ENCODE measurements around the gene IFNA14.
"Not testable (repeated sequence)": the region's sequence is repeated elsewhere in the genome, so short reads cannot be mapped to it uniquely, and the experiment has no call there.

Gene IFNA14

DNA sequence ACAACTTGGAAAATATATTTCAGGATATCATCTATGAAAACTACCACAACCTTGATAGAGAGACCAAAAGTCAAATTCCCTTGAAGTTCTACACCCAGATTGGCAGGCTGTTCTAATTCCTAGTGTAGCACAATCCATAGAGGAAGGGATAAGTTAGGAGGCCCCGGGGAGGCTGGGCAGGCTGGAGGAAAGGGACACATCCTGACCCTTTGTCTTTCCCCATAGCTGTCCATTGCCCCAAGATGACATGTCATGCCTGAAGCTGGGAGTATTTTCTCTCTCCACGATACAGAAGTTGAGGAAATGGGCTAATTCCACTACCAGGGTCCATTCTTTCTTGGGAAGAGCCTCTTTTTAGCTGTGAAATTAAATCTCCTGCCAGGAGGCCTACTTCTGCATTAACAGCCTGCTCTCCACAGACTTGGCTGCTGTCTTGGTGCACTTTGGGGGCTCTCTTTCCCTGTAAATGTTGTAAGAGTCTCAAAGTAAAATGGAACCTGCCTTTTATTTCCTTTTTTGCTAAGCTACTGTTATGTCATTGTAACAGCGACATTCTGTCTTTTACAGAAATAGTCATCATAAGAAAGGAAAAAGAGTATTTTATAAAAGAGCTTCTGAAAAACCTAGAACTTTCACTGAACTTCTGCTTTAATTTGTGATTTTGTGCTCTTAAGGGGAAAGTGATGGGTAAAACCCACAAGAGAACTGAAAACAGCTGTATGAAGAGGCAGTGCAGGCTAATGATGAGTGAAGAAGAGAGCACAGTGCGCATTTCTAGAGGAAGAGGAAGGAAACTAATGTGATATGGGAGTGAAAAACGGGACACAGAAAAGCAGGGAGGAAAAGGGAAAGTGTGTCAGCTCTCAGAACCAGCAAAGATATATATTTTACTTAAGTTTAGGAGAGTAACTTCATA lies 26.1 kb downstream of the IFNA14 start:
- DNase-seq, result peak; percentile 5

DNA sequence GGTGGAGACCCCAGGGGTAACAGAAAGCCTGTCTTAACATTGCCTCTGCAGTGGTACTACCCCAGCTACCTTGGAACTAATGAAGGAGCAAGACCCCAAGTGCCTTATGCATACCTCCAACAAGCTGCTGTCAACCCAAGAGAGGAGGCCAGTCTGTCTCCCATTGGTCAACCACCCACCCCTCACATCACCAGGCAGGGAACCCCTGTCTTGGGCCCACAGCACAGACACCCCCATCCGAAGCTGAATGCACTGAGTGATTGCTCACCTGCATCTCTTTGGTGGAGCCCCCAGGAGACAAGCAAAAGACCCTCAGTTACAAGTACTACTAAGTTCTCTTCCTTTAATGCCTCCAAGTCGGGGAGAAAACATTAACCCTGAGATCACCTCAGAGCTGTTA lies 27.6 kb downstream of the IFNA14 start:
- DNase-seq, result not testable (repeated sequence)

DNA sequence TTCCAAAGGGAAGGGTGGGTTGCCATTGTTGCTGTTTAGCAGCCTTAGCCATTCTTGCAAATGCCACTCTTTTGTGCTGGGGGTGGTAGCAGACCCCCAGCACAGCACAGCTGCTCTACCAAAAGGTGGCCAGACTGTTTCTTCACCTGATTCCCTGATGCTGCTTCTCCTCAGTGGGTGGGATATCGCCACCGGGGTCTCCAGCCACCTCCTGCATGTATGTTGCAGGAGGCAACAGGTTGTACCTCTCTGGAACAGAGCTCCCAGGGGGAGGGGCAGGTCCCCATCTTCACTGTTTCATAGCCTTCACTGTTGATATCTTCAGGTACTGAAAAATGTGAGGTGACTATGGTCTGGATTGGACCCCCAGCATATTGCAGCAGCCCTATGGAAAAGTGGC lies 29.0 kb downstream of the IFNA14 start:
- DNase-seq, result not testable (repeated sequence)

DNA sequence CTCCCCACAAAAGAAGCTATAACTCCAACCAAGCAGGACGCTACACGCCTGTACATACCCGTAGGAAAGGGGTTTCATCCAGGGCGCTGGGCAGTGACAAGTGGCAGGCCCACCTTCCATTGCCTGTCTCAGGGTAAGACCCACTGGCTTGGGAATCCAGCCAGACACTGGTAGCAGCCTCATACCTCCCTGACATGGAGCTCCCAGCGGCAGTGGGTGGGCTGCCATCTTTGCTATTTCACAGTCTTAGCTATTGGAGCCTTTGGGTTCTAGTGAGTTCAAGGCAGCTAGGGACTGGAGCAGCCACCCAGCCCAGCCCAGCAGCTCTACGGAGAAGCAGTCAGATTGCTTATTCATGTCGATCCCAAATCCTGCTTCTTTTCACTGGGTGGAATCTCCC lies 29.5 kb downstream of the IFNA14 start:
- no peak for DNase-seq

DNA sequence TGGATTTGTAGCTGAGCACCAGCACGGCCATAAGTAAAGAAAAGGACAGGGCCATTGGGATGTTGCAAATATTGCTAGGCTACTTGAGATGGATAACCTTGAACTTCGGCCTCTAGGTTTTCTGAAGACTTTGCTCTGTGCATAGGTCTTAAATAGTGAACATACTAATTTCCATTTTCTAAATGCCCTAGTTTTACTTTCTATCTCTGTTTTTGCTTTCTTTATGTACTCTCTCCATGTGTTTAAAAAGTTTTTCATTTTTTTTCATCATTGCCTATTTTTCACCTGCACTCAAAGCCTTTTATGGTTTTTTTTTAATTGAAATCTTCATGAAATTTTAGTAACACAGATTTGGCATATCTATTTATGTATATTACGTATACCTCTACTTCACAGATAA lies 32.8 kb downstream of the IFNA14 start, which contains the start of gene IFNA10:
IFNA10 (minus strand) TSS at position 101 of the 400 bp plus-strand sequence; CDS start at position 55, 46 bp downstream.
- not testable (repeated sequence) for DNase-seq

DNA sequence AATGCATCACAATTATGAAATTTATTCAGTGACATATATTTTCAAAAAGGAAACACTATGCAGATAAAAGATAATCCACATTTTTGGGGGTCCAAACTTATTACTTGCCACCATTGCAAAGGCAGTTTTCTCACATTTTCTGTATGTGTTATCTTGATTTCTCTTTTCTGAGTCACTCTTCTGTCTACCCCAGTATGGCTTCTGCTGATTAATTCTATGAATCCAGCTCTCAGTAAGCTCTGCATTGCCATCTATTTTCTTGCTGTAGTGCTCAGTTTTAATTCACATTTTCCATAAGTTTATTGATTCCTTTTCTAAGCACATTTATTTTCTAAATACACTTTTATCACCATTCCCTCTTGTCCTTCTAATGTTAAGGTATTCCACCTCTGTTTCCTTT lies 34.6 kb downstream of the IFNA14 start:
- DNase-seq, result peak; percentile 24

DNA sequence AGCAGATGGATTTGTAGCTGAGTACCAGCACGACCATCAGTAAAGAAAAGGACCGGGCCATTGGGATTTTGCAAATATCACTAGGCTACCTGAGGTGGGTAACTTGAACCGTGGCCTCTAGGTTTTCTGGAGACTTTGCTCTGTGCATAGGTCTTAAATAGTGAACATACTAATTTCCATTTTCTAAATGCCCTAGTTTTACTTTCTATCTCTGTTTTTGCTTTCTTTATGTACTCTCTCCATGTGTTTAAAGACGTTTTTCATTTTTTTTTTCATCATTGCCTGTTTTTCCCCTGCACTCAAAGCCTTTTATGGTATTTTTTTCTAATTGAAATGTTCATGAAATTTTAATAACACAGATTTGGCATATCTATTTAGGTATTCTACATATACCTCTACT lies 37.7 kb downstream of the IFNA14 start, which contains the start of gene IFNA7:
IFNA7 (minus strand) TSS at position 101 of the 400 bp plus-strand sequence; CDS start at position 61, 40 bp downstream.
- DNase-seq, result not testable (repeated sequence)

DNA sequence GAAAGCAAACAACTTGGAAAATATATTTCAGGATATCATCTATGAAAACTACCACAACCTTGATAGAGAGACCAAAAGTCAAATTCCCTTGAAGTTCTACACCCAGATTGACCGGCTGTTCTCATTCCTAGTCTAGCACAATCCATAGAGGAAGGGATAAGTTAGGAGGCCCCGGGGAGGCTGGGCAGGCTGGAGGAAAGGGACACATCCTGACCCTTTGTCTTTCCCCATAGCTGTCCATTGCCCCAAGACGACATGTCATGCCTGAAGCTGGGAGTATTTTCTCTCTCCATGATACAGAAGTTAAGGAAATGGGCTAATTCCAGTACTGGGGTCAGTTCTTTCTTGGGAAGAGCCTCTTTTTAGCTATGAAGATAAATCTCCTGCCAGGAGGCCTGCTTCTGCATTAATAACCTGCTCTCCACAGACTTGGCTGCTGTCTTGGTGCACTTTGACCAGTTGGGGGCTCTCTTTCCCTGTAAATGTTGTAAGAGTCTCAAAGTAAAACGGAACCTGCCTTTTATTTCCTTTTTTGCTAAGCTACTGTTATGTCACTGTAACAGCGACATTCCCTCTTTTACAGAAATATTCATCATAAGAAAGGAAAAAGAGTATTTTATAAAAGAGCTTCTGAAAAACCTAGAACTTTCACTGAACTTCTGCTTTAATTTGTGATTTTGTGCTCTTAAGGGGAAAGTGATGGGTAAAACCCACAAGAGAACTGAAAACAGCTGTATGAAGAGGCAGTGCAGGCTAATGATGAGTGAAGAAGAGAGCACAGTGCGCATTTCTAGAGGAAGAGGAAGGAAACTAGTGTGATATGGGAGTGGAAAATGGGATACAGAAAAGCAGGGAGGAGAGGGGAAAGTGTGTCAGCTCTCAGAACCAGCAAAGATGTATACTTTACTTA lies 44.7 kb downstream of the IFNA14 start:
- DNase-seq, result peak; percentile 72
